Stomach (tissue), 9 donors: Measurements from ENCODE around the gene SMAD6. TPM values are rescaled to one million over a fixed set of nuclear protein-coding genes. Genes with fewer than 3 reads are reported as not detected.

Experiments used
- DNase-seq, 2 donors: peaks; one replicate each; pipeline versions ENCODE4 v3.0.0 to v3.0.0-alpha.2; 2013 to 2019
- H3K27ac ChIP-seq, 5 donors: fragments of 200-600 bp in 4 of 5; sonication (generic) in 4 of 5; one replicate each; pipeline ENCODE4 v1.5.1; 2013 to 2019; ENCODE audit warnings: mild to moderate bottlenecking in 1 of 5, moderate library complexity in 1 of 5
- H3K27me3 ChIP-seq, 3 donors: fragments of 200-600 bp; sonication (generic); one replicate each; pipeline ENCODE4 v1.5.1; 2017 to 2019; ENCODE audit warnings: mixed run types in 1 of 3
- H3K36me3 ChIP-seq, 4 donors: fragments of 200-600 bp; sonication (generic); 1 replicate in 3 of 4; 2 replicates in 1 of 4; pipeline ENCODE4 v1.5.1; 2016 to 2019
- H3K4me1 ChIP-seq, 4 donors: fragments of 200-600 bp; sonication (generic); one replicate each; pipeline ENCODE4 v1.5.1; 2016 to 2019
- H3K4me3 ChIP-seq, 4 donors: fragments of 200-600 bp; sonication (generic) in 3 of 4; one replicate each; pipeline ENCODE4 v1.5.1; 2016 to 2019; ENCODE audit warnings: mild to moderate bottlenecking in 1 of 4
- H3K9me3 ChIP-seq, 4 donors: fragments of 200-600 bp; sonication (generic); one replicate each; pipeline ENCODE4 v1.5.1; 2016 to 2019
- CTCF ChIP-seq, 7 experiments: fragments of 450-650 bp in 4 of 7; fragments of 200-600 bp in 3 of 7; sonication (generic) in 3 of 7; IDR thresholded peaks; one replicate each; pipeline ENCODE4 v1.5.1; 2016 to 2019; ENCODE audit warnings: antibody characterized with exemption in 7 of 7, control low read depth in 2 of 7, mild to moderate bottlenecking in 1 of 7
- EP300 ChIP-seq: sonication (generic); formaldehyde crosslinking; IDR thresholded peaks from one replicate; pipeline ENCODE4 v1.6.1; 2017; ENCODE audit warnings: antibody characterized with exemption
- POLR2A ChIP-seq, 4 donors: fragments of 450-650 bp; IDR thresholded peaks; one replicate each; pipeline ENCODE4 v1.6.1; 2016; ENCODE audit warnings: antibody characterized with exemption in 4 of 4, control low read depth in 2 of 4, mild to moderate bottlenecking in 1 of 4, moderate library complexity in 1 of 4
- POLR2AphosphoS5 ChIP-seq, 3 donors: sonication (generic); formaldehyde crosslinking; IDR thresholded peaks; one replicate each; pipeline ENCODE4 v1.6.1; 2016; ENCODE audit warnings: antibody characterized with exemption in 3 of 3
- WGBS, 5 donors: extraction: QIAGEN DNeasy Blood & Tissue Kit in 3 of 5; methylation state at CpG; one replicate each; pipeline versions ENCODE4 v1.1.5 to v1.1.7; 2013 to 2018; 5-methylcytosine and 5-hydroxymethylcytosine counted together
- intact Hi-C: fragments of 100-400 bp; cut with DNase I; formaldehyde crosslinking; loops from one replicate; pipeline ENCODE4 v1.15.1; 2023; ENCODE audit warnings: low total_unique reads
- polyA plus RNA-seq, 3 donors: library from polyadenylated mRNA; stranded (reverse); fragments of 200-250 nt; gene quantifications; one replicate each; pipeline ENCODE4 v1.2.3, GENCODE V29; 2013
- total RNA-seq, 5 donors: library from RNA; depleted of rRNA; stranded (reverse); fragments of >200 nt; gene quantifications; one replicate each; pipeline versions ENCODE4 v1.1.0 to v1.2.3, GENCODE V29; 2014 to 2016
- donor health status: healthy with polysubstance abuse.
- donor health status: Bipolar disorder and iron deficiency.
- donor health status: healthy.

Gene SMAD6
- total and polyA plus RNA-seq, 8 donors, result 4.0 to 112 (median 28.3) TPM

- H3K27ac ChIP-seq, result no peak overlapping the region
- DNase-seq, result no peak
- WGBS, 5 donors, result 84 to 92% (median 90%) methylated on average over 4 of the region's 4 CpGs
- no peak overlapping the region for H3K4me3 ChIP-seq
- H3K36me3 ChIP-seq, result no peaks in the 10 kb centered on the region
- H3K27me3 ChIP-seq, result no peaks in the 10 kb centered on the region
- no peaks in the 10 kb centered on the region for H3K4me1 ChIP-seq
- TF ChIP-seq POLR2A (IDR thresholded peaks at IDR 0.05) (no peak), POLR2AphosphoS5 (IDR thresholded peaks at IDR 0.05) (no peak)
- H3K9me3 ChIP-seq, result peaks cover 0 to 11% (median 6%) of the 10 kb centered on the region in 4 donors
- intact Hi-C loops, result no loop called here
Observed at GRCh38 chr15:66809664-66810063, 107.6 kb downstream of the SMAD6 start.

DNA sequence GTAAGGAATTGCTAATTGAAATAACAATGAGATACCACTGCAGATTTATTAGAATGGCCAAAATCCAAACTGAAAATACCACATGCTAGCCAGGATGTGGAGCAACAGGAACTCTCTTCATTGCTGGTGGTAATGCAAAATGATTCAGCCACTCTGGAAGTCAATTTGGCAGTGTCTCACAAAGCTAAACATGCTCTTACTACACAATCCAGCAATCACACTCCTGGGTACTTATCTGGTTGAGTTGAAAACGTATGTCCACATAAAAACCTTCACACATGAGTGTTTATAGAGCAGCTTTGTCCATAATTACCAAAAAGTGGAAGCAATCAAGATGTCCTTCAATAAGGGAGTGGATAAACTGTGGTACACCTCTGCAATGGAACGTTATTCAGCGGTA lies 113.3 kb downstream of the SMAD6 start:
- Histone ChIP-seq H3K27ac (no peak overlapping the region), H3K4me3 (no peak overlapping the region), H3K27me3 (no peaks in the 10 kb centered on the region), H3K9me3 (peaks cover 0 to 11% (median 6%) of the 10 kb centered on the region in 4 donors), H3K4me1 (no peaks in the 10 kb centered on the region), H3K36me3 (no peaks in the 10 kb centered on the region)
- WGBS, 5 donors, result 55 to 63% (median 59%) methylated on average over 3 of the region's 3 CpGs
- intact Hi-C loops, result no loop called here
- no peak for TF ChIP-seq POLR2AphosphoS5 (IDR thresholded peaks at IDR 0.05)
- TF ChIP-seq POLR2A (IDR thresholded peaks at IDR 0.05), result no peak
- no peak for TF ChIP-seq EP300
- TF ChIP-seq CTCF (IDR thresholded peaks at IDR 0.05), result no peak
- DNase-seq, result no peak

DNA sequence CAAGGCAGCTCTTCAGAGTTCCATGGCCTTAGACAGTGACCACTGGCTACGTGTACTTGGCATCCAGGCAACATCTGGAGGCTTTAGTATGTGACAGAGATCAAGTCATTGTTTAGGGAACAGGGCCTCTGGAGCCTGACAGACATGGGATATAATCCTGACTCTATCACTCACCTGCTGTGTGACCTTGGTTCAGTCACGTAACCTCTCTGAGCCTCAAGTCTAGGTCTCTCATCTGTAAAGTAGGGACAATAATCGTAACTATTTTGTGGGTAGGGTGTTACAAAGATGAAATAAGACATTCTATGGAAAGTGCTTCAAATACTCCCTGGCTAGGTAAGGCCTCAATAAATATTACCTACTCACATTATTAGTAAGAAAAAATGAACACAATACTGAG lies 114.2 kb downstream of the SMAD6 start:
- no peaks in the 10 kb centered on the region for H3K36me3 ChIP-seq
- no peak overlapping the region for H3K4me3 ChIP-seq
- WGBS, 5 donors, result 93 to 98% (median 95%) methylated on average over 3 of the region's 3 CpGs
- H3K9me3 ChIP-seq, result peaks cover 0 to 11% (median 6%) of the 10 kb centered on the region in 4 donors
- no peaks in the 10 kb centered on the region for H3K27me3 ChIP-seq
- no peak for DNase-seq
- intact Hi-C loops, result no loop called here
- H3K27ac ChIP-seq, result no peak overlapping the region
- TF ChIP-seq POLR2AphosphoS5 (IDR thresholded peaks at IDR 0.05) (no peak), EP300 (no peak), CTCF (IDR thresholded peaks at IDR 0.05) (no peak), POLR2A (IDR thresholded peaks at IDR 0.05) (no peak)
- no peaks in the 10 kb centered on the region for H3K4me1 ChIP-seq

DNA sequence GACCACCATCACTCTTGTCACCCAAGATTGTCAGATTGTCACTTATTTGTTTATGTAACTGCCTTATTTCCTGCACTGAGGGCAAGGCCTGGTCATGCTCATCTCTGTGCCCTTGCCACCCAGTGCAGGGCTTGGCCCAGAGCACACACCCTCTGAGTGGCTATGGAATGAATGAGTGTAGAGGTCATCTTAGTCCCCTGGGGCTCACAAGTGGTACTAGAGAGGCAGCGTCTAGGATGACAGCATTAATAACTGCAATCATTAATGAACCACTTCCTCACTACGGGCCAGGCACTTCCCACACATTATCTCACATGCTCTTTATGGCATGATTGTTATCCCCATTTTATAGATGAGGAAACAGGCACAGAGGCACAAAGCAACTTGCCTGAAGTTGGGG lies 117.0 kb downstream of the SMAD6 start:
- Histone ChIP-seq H3K4me3 (no peak overlapping the region), H3K9me3 (no peaks in the 10 kb centered on the region), H3K36me3 (no peaks in the 10 kb centered on the region), H3K4me1 (no peaks in the 10 kb centered on the region), H3K27me3 (no peaks in the 10 kb centered on the region), H3K27ac (no peak overlapping the region)
- intact Hi-C loops, result no loop called here
- DNase-seq, result no peak
- WGBS, 5 donors, result 51 to 60% (median 59%) methylated on average over 2 of the region's 2 CpGs
- no peak for TF ChIP-seq EP300
- TF ChIP-seq CTCF (IDR thresholded peaks at IDR 0.05), result no peak
- no peak for TF ChIP-seq POLR2AphosphoS5 (IDR thresholded peaks at IDR 0.05)
- no peak for TF ChIP-seq POLR2A (IDR thresholded peaks at IDR 0.05)

DNA sequence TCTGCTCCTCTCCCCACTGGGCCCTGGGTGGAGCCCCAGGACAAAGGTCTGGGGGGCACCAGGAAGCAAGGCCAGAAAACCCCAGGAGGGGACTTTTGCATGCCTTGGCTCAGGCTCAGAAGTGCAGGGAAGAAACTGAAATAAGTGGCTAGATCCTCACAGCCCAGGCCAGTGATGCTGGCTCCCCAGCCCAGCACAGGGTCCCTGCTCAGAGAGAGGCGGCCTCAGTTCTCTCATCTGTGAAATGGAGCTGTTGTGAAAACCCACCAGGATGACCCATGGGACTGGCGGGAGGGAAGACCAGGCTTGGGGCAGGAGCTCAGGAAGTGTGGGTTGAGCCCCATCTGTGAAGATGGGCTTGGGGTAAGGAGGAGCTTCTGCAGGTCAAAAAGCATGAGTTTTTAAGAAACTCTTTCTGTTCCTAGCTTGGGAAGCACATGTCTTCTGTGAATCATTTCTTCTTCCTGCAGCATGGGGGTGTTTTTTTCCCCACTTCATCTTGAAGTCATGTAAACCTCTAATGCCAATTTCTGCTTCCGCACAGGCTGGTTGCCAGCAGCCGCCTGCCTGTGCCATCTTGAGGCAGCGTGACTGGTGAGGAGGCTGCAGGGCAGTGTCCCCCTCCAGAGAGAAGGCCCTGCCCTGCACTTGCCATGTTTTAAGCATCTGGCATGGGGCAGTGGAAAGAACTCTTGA lies 118.6 kb downstream of the SMAD6 start:
- no peak for TF ChIP-seq CTCF (IDR thresholded peaks at IDR 0.05)
- no peak for DNase-seq
- Histone ChIP-seq H3K36me3 (no peaks in the 10 kb centered on the region), H3K27ac (no peak overlapping the region), H3K27me3 (no peaks in the 10 kb centered on the region), H3K4me3 (no peak overlapping the region), H3K4me1 (no peaks in the 10 kb centered on the region), H3K9me3 (no peaks in the 10 kb centered on the region)
- WGBS, 5 donors, result 84 to 94% (median 88%) methylated on average over 5 of the region's 5 CpGs
- intact Hi-C loops, result no loop called here
